HG02840 (cell line): ENCODE measurements around the gene MAML3.
"Not testable (repeated sequence)": the region's sequence is repeated elsewhere in the genome, so short reads cannot be mapped to it uniquely, and the experiment has no call there.

Source experiments
- ATAC-seq: cut with Tn5 transposase; IDR thresholded peaks from one replicate; pipeline ENCODE4 v1.9.1; 2021; ENCODE audit warnings: mild to moderate bottlenecking, moderate library complexity, moderate number of reproducible peaks; ENCODE audit not compliant: unreplicated experiment, low FRiP score

Gene MAML3

GRCh38 chr4:139721789-139722188, 432.2 kb downstream of the MAML3 start:
- no peak for ATAC-seq

- no peak for ATAC-seq
Measured at GRCh38 chr4:139720806-139721205, 433.2 kb downstream of the MAML3 start.

- ATAC-seq = no peak
Measured at GRCh38 chr4:139719381-139720101, 434.4 kb downstream of the MAML3 start.

- no peak for ATAC-seq
Measured at GRCh38 chr4:139718833-139719232, 435.2 kb downstream of the MAML3 start.

- no peak for ATAC-seq
Measured at GRCh38 chr4:139718358-139718757, 435.6 kb downstream of the MAML3 start.

- no peak for ATAC-seq
Measured at GRCh38 chr4:139715746-139716391, 438.1 kb downstream of the MAML3 start.

- ATAC-seq = no peak
Measured at GRCh38 chr4:139712882-139713281, 441.1 kb downstream of the MAML3 start.

- ATAC-seq = no peak
Measured at GRCh38 chr4:139711461-139711860, 442.5 kb downstream of the MAML3 start.

GRCh38 chr4:139710073-139710472, 443.9 kb downstream of the MAML3 start:
- ATAC-seq = no peak

GRCh38 chr4:139709660-139710059, 444.3 kb downstream of the MAML3 start:
- ATAC-seq = no peak

- ATAC-seq = no peak
Measured at GRCh38 chr4:139704915-139705485, 449.0 kb downstream of the MAML3 start.

- no peak for ATAC-seq
Measured at GRCh38 chr4:139700568-139700967, 453.4 kb downstream of the MAML3 start.

- ATAC-seq = not testable (repeated sequence)
Measured at GRCh38 chr4:139698167-139698925, 455.6 kb downstream of the MAML3 start.

- no peak for ATAC-seq
Measured at GRCh38 chr4:139696491-139696890, 457.5 kb downstream of the MAML3 start.

- ATAC-seq = no peak
Measured at GRCh38 chr4:139694522-139695107, 459.4 kb downstream of the MAML3 start.

GRCh38 chr4:139692309-139693012, 461.5 kb downstream of the MAML3 start:
- no peak for ATAC-seq

- ATAC-seq = no peak
Measured at GRCh38 chr4:139690419-139690818, 463.6 kb downstream of the MAML3 start.

GRCh38 chr4:139689093-139689722, 464.8 kb downstream of the MAML3 start:
- ATAC-seq = no peak

GRCh38 chr4:139686988-139687387, 467.0 kb downstream of the MAML3 start:
- ATAC-seq = no peak

GRCh38 chr4:139686130-139686529, 467.9 kb downstream of the MAML3 start:
- ATAC-seq = no peak
